NCI-H2171 (cell line): ENCODE results near the gene OLFM3.

Source experiments
- DNase-seq: peaks from one replicate; lab custom pipeline; 2025; lab: John Stamatoyannopoulos, UW

Gene OLFM3

DNA sequence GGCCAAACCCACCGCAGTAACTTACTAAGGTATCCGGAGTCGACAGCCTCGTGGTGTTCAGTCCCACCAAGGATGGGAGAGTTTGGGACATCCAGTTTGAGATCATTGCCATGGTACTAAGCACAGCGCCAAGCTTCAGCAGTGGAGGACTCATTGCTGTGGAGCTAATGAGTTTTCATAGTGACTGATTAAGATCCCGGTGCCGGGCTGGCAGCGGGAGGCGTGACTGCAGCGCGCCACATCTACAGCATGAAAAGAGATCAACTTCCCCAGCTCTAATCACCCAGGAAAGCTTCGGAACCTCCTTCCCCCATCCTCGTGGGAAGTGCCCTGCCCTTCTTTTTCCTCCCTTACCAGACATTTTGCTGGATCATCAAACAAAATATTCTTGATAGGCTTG lies 149.9 kb downstream of the OLFM3 start:
- no peak for DNase-seq

- DNase-seq: no peak
Observed at GRCh38 chr1:101843160-101843559, 153.6 kb downstream of the OLFM3 start.

DNA sequence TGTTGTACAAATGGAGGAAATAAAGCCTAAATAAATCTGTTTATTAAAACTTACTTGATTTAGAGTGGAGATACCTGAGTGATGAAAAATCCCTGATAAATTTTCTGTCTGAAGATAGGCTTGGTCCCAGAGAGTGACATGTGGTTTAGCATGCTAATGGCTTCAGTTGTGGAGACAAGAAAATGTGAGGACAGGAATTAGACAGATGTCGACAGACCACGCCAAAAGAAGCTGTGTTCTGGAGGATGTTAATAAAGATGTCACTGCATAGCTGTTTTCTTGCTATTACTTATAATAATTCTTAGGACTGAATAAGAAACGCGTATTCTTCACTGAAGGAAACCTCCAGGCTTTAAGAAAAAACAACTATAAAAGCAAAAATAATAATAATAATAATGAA lies 154.9 kb downstream of the OLFM3 start:
- DNase-seq: no peak

- no peak for DNase-seq
Observed at GRCh38 chr1:101835988-101836387, 160.7 kb downstream of the OLFM3 start.

DNA sequence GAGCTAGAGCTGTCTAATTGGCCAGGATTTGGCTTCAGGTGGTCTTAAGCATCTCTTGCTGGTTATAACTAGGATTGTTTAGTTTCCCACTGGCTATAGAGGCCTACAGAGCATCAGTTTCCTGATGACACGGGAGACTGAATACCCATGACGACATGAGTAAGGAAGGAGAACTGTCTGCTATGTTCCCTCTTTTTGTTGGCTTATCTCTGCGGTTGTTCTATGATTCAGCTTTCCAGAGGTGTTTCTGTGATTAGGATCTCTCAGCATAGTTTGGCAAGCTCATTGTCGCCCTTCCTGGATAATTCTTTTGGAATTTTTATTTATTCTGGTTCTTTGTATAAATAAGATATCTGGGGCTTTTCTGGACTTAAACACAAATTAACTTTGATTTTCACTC lies 163.4 kb downstream of the OLFM3 start:
- DNase-seq: no peak

- DNase-seq: no peak
Observed at GRCh38 chr1:101826416-101826815, 170.3 kb downstream of the OLFM3 start.

DNA sequence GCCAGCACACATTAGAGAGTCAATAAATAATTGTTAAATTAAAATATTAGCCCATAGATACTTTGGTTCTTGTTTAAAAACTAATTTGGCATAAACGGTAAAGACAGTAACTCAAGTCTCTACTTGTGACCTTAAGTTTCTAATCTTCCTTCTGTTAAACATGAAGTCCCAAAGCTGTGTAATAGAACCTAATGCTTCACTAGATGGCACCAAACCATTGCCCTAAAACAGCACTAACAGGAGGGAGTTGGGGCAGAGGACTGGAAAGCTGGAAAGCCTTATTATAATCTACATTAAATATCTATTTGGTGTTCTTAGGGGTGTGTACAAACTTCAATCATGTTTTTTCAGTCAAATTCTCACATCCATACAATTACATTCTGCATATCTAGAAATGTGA lies 176.7 kb downstream of the OLFM3 start:
- DNase-seq: no peak

DNA sequence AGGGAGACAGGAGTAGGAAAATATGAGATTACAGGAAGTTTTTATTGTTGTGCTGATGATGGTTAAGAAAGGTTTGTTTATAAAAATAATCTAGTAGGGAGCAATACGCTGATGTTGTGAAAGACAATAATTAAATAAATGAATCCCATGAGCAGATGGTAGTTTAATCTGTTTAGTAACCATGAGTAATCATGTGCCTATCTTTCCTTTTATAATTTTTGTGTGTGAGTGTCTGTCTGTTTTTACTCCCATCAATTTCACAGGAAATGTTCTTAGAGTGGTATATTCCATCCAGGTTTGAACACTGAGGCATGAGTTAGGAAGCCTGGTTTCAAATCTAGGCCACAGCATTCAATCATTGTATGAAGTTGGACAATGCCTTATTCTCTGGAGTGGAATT lies 180.5 kb downstream of the OLFM3 start:
- no peak for DNase-seq

- DNase-seq: no peak
Observed at GRCh38 chr1:101798417-101798816, 198.3 kb downstream of the OLFM3 start.

GRCh38 chr1:101797722-101798121 lies 199.0 kb downstream of the OLFM3 start:
- DNase-seq: no peak

GRCh38 chr1:101781201-101781831 lies 215.4 kb downstream of the OLFM3 start:
- DNase-seq: no peak

DNA sequence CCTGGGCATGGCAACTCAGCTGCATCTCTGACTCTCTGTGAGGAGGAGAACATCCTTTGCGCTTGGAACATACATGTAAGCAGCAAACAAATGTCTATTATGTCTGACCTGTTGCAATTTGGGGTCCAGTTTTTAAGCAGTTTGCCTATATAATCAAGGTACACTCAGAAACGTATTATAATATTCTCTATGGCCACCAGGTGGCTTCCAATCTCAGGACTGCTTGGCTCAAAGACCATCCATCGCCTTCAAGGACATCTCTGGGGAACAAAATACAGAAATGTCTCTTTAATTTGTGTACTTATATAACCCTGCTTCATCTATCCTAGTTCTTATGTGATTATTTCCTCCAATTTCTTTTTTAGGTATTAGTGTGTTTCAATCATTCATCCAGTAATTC lies 227.2 kb downstream of the OLFM3 start:
- DNase-seq: no peak

DNA sequence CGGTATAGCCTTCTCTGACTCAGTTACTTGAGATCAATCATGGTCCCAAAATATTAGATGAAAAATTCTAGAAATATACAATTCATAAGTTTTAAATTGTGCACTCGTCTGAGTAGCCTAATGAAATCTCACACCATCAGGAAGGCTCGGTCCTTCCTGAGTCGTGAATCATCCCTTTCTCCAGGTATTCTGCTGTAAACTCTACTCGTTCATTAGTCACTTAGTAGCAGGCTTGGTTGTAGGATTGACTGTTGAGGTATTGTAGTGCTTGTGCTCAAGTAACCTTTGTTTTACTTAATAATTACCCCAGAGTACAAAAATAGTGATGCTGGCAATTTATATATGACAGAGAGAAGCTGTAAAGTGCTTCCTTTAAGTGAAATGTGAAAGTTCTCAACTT lies 238.7 kb downstream of the OLFM3 start:
- no peak for DNase-seq

GRCh38 chr1:101756411-101756810 lies 240.3 kb downstream of the OLFM3 start:
- DNase-seq: no peak
